WI38 (cell line): ENCODE results near the gene KLHDC2.
"Not testable (repeated sequence)": the region's sequence is repeated elsewhere in the genome, so short reads cannot be mapped to it uniquely, and the experiment has no call there.

ENCODE experiments used
- H3K4me3 ChIP-seq: 2 replicates; pipeline ENCODE4 v1.5.1; 2011; ENCODE audit warnings: low read depth, mild to moderate bottlenecking, control low read depth, low read length
- CTCF ChIP-seq: IDR thresholded peaks from 2 replicates; pipeline ENCODE4 v1.5.1; 2012; ENCODE audit warnings: low read depth, mild to moderate bottlenecking, control low read depth, low read length

Gene KLHDC2

GRCh38 chr14:49769581-49770211, 1.7 kb downstream of the KLHDC2 start:
- H3K4me3 ChIP-seq: peak overlapping the region; percentile 92

GRCh38 chr14:49770212-49770817, 2.4 kb downstream of the KLHDC2 start:
- H3K4me3 ChIP-seq: no peak overlapping the region
- TF ChIP-seq CTCF: no peak

More at GRCh38 chr14:49769581-49770211, 1.7 kb downstream of the KLHDC2 start:
- TF ChIP-seq CTCF: no peak

GRCh38 chr14:49771691-49772090, 3.7 kb downstream of the KLHDC2 start:
- not testable (repeated sequence) for H3K4me3 ChIP-seq

- H3K4me3 ChIP-seq: no peak overlapping the region
- no peak for TF ChIP-seq CTCF
Measured at GRCh38 chr14:49774106-49774505, 6.2 kb downstream of the KLHDC2 start.

- no peak overlapping the region for H3K4me3 ChIP-seq
- TF ChIP-seq CTCF: no peak
Measured at GRCh38 chr14:49778421-49778820, 10.5 kb downstream of the KLHDC2 start.

GRCh38 chr14:49781040-49781439, 13.1 kb downstream of the KLHDC2 start:
- H3K4me3 ChIP-seq: not testable (repeated sequence)

GRCh38 chr14:49783394-49784014, 15.6 kb downstream of the KLHDC2 start:
- no peak for TF ChIP-seq CTCF
- H3K4me3 ChIP-seq: no peak overlapping the region

- no peak for TF ChIP-seq CTCF
- H3K4me3 ChIP-seq: no peak overlapping the region
Measured at GRCh38 chr14:49786315-49786714, 18.4 kb downstream of the KLHDC2 start.
